ENCODE results near the gene RELT. TPM values are rescaled to one million over a fixed set of nuclear protein-coding genes. Genes with fewer than 3 reads are reported as not detected.

Gene RELT
- total and polyA plus RNA-seq, 9 of the 15 experiments (the other 6 are each of a cell fraction or from before 2014, with no cell fraction given) = 1.1 to 20.2 (median 7.4) TPM

GRCh38 chr11:73376160-73376802, at the start of gene RELT (continued):
- TF ChIP-seq, protein P1, sequence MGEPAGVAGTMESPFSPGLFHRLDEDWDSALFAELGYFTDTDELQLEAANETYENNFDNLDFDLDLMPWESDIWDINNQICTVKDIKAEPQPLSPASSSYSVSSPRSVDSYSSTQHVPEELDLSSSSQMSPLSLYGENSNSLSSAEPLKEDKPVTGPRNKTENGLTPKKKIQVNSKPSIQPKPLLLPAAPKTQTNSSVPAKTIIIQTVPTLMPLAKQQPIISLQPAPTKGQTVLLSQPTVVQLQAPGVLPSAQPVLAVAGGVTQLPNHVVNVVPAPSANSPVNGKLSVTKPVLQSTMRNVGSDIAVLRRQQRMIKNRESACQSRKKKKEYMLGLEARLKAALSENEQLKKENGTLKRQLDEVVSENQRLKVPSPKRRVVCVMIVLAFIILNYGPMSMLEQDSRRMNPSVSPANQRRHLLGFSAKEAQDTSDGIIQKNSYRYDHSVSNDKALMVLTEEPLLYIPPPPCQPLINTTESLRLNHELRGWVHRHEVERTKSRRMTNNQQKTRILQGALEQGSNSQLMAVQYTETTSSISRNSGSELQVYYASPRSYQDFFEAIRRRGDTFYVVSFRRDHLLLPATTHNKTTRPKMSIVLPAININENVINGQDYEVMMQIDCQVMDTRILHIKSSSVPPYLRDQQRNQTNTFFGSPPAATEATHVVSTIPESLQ (CRISPR knock-in tag; IDR thresholded peaks at IDR 0.05) = 0 out of 2 replicates have a peak, but pooled peaks have one; percentile 41
- TF ChIP-seq TGIF2 (CRISPR knock-in tag; IDR thresholded peaks at IDR 0.05) (peak; percentile 72; the same call in 1 of the 2 replicates), BRD4 (IDR thresholded peaks at IDR 0.05) (no peak), ATF1 (CRISPR knock-in tag; IDR thresholded peaks at IDR 0.05) (peak; percentile 28; the same call in 1 of the 2 replicates), ATF1 (tag; IDR thresholded peaks at IDR 0.05) (peak; percentile 94), CC2D1A (IDR thresholded peaks at IDR 0.05) (no peak), CXXC5 (CRISPR knock-in tag; IDR thresholded peaks at IDR 0.05) (peak; percentile 94), FIP1L1 (IDR thresholded peaks at IDR 0.05; ENCODE audit: low read depth, low read length, poor library complexity, severe bottlenecking) (no peak), RAD21 (CRISPR knock-in tag; conservative IDR thresholded peaks at IDR 0.05 in 1 of 2, IDR thresholded peaks at IDR 0.05 in 1 of 2) (peak; percentile 48 to 55), E2F5 (CRISPR knock-in tag; IDR thresholded peaks at IDR 0.05) (peak; percentile 71; the same call in 1 of the 2 replicates), L3MBTL2 (IDR thresholded peaks at IDR 0.05) (peak; percentile 51), ETS1 (conservative IDR thresholded peaks at IDR 0.05; ENCODE audit: control insufficient read depth, low read depth, low read length) (peak; percentile 64; the same call in 1 of the 2 replicates), E2F6 (IDR thresholded peaks at IDR 0.05; ENCODE audit: borderline replicate concordance in 1 of 2, extremely low read depth in 1 of 2, insufficient read depth in 1 of 2, insufficient read length in 1 of 2, low read depth in 1 of 2, low read length in 1 of 2, poor library complexity in 1 of 2, severe bottlenecking in 1 of 2) (peak in 1 of 2 experiments; percentile 26), POLR2A (conservative IDR thresholded peaks at IDR 0.05) (peak; percentile 80), HNRNPLL (IDR thresholded peaks at IDR 0.05; ENCODE audit: low read depth, low read length, poor library complexity, severe bottlenecking) (peak; percentile 90), ZNF586 (CRISPR knock-in tag; conservative IDR thresholded peaks at IDR 0.05) (no peak), TBP (optimal IDR thresholded peaks at IDR 0.05; ENCODE audit: low read depth, low read length) (peak; percentile 87), CBX1 (IDR thresholded peaks at IDR 0.05; ENCODE audit: low read depth) (peak; percentile 33)
- TF ChIP-seq, protein P2, sequence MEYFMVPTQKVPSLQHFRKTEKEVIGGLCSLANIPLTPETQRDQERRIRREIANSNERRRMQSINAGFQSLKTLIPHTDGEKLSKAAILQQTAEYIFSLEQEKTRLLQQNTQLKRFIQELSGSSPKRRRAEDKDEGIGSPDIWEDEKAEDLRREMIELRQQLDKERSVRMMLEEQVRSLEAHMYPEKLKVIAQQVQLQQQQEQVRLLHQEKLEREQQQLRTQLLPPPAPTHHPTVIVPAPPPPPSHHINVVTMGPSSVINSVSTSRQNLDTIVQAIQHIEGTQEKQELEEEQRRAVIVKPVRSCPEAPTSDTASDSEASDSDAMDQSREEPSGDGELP (CRISPR knock-in tag; IDR thresholded peaks at IDR 0.05; ENCODE audit: borderline replicate concordance) = peak; percentile 61; the same call in 1 of the 2 replicates
- TF ChIP-seq, protein P3, sequence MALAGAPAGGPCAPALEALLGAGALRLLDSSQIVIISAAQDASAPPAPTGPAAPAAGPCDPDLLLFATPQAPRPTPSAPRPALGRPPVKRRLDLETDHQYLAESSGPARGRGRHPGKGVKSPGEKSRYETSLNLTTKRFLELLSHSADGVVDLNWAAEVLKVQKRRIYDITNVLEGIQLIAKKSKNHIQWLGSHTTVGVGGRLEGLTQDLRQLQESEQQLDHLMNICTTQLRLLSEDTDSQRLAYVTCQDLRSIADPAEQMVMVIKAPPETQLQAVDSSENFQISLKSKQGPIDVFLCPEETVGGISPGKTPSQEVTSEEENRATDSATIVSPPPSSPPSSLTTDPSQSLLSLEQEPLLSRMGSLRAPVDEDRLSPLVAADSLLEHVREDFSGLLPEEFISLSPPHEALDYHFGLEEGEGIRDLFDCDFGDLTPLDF (CRISPR knock-in tag; IDR thresholded peaks at IDR 0.05) = 0 out of 2 replicates have a peak, but pooled peaks have one; percentile 19

All from K562 (cell line).